Stimulated activated naive B cell treated with anti-CD40 and anti-IgM and Interleukin-4, amounts not matched to agents 10 μg/mL and 1 μg/mL and 100 μg/mL, for 72 hours (primary cell): ENCODE results near the gene HSPB7.
"Not testable (repeated sequence)": the region's sequence is repeated elsewhere in the genome, so short reads cannot be mapped to it uniquely, and the experiment has no call there.

ENCODE experiments used
- ATAC-seq, 2 donors: fragments of 150-1000 bp; cut with Tn5 transposase; replicated peaks; 2 replicates each; pipeline ENCODE4 v1.10.0; 2021; ENCODE audit warnings: moderate library complexity in 1 of 2
- DNase-seq: peaks from one replicate; pipeline ENCODE4 v3.0.0; 2021
- H3K27ac Mint-ChIP-seq: one replicate; pipeline ENCODE4 v1.8.0; 2022; ENCODE audit warnings: mild to moderate bottlenecking, mixed read lengths
- H3K27me3 Mint-ChIP-seq, 2 donors: one replicate each; pipeline ENCODE4 v1.8.0; 2022; ENCODE audit warnings: mixed read lengths in 2 of 2
- H3K36me3 Mint-ChIP-seq, 2 donors: one replicate each; pipeline ENCODE4 v1.8.0; 2022; ENCODE audit warnings: mixed read lengths in 2 of 2, mild to moderate bottlenecking in 1 of 2
- H3K4me1 Mint-ChIP-seq, 2 donors: one replicate each; pipeline ENCODE4 v1.8.0; 2022; ENCODE audit warnings: mixed read lengths in 2 of 2, mild to moderate bottlenecking in 1 of 2
- H3K4me3 Mint-ChIP-seq, 2 donors: one replicate each; pipeline ENCODE4 v1.8.0; 2022; ENCODE audit warnings: mild to moderate bottlenecking in 2 of 2, mixed read lengths in 2 of 2, moderate library complexity in 1 of 2
- H3K9me3 Mint-ChIP-seq, 2 donors: one replicate each; pipeline ENCODE4 v1.8.0; 2022; ENCODE audit warnings: mixed read lengths in 2 of 2, mild to moderate bottlenecking in 1 of 2

The HSPB7 gene

GRCh38 chr1:16041200-16041599 lies 23.4 kb upstream of the HSPB7 start:
- Mint-ChIP-seq H3K4me1 (no peaks in the 10 kb centered on the region), H3K27me3 (peaks cover 21 to 49% of the 10 kb centered on the region in 2 donors), H3K27ac (no peak overlapping the region), H3K9me3 (no peaks in the 10 kb centered on the region), H3K4me3 (no peak overlapping the region), H3K36me3 (no peaks in the 10 kb centered on the region)
- DNase-seq (no peak), ATAC-seq (no peak)

GRCh38 chr1:16039871-16040270 lies 22.0 kb upstream of the HSPB7 start:
- ATAC-seq, H3K4me1 Mint-ChIP-seq, DNase-seq, H3K4me3 Mint-ChIP-seq, H3K36me3 Mint-ChIP-seq, H3K9me3 Mint-ChIP-seq, H3K27ac Mint-ChIP-seq: not testable (repeated sequence)
- H3K27me3 Mint-ChIP-seq = peaks cover 21 to 40% of the 10 kb centered on the region in 2 donors

- Mint-ChIP-seq H3K4me3 (no peak overlapping the region), H3K9me3 (no peaks in the 10 kb centered on the region), H3K27me3 (peaks cover 24 to 38% of the 10 kb centered on the region in 2 donors), H3K4me1 (no peaks in the 10 kb centered on the region), H3K27ac (no peak overlapping the region), H3K36me3 (no peaks in the 10 kb centered on the region)
- no peak for ATAC-seq
- no peak for DNase-seq
These were observed 20.7 kb upstream of the HSPB7 start for GRCh38 chr1:16038620-16038912.

- not testable (repeated sequence) for ATAC-seq, DNase-seq, H3K36me3 Mint-ChIP-seq, H3K9me3 Mint-ChIP-seq, H3K27ac Mint-ChIP-seq, H3K4me3 Mint-ChIP-seq, H3K4me1 Mint-ChIP-seq
- H3K27me3 Mint-ChIP-seq = peaks cover 25 to 38% of the 10 kb centered on the region in 2 donors
These were observed 18.6 kb upstream of the HSPB7 start for GRCh38 chr1:16036461-16036860.

GRCh38 chr1:16033103-16033632 lies 15.3 kb upstream of the HSPB7 start:
- not testable (repeated sequence) for H3K4me1 Mint-ChIP-seq, H3K9me3 Mint-ChIP-seq, H3K36me3 Mint-ChIP-seq, DNase-seq, H3K27ac Mint-ChIP-seq, ATAC-seq, H3K4me3 Mint-ChIP-seq
- peaks cover 44 to 55% of the 10 kb centered on the region in 2 donors for H3K27me3 Mint-ChIP-seq

- H3K9me3 Mint-ChIP-seq = no peaks in the 10 kb centered on the region
- ATAC-seq = peak; percentile 91 to 92
These were observed 14.7 kb upstream of the HSPB7 start for GRCh38 chr1:16032388-16033102.

GRCh38 chr1:16031551-16031950 lies 13.7 kb upstream of the HSPB7 start:
- DNase-seq = no peak
- Mint-ChIP-seq H3K27ac (no peak overlapping the region), H3K27me3 (peaks cover 41 to 52% of the 10 kb centered on the region in 2 donors), H3K4me1 (peaks cover 14 to 22% of the 10 kb centered on the region in 2 donors), H3K9me3 (no peaks in the 10 kb centered on the region), H3K4me3 (no peak overlapping the region), H3K36me3 (no peaks in the 10 kb centered on the region)
- no peak for ATAC-seq

More at GRCh38 chr1:16032388-16033102, 14.7 kb upstream of the HSPB7 start:
- Mint-ChIP-seq H3K27ac (peak overlapping the region; percentile 17), H3K4me3 (no peak overlapping the region), H3K4me1 (peaks cover 13% of the 10 kb centered on the region in 2 donors), H3K36me3 (no peaks in the 10 kb centered on the region), H3K27me3 (peaks cover 49 to 61% of the 10 kb centered on the region in 2 donors)
- peak; percentile 72 for DNase-seq

GRCh38 chr1:16029288-16029687 lies 11.4 kb upstream of the HSPB7 start:
- Mint-ChIP-seq H3K9me3 (no peaks in the 10 kb centered on the region), H3K4me1 (peaks cover 14 to 22% of the 10 kb centered on the region in 2 donors), H3K27me3 (peaks cover 43 to 54% of the 10 kb centered on the region in 2 donors), H3K36me3 (no peaks in the 10 kb centered on the region), H3K27ac (no peak overlapping the region), H3K4me3 (no peak overlapping the region)
- DNase-seq (no peak), ATAC-seq (no peak)

GRCh38 chr1:16029003-16029268 lies 11.1 kb upstream of the HSPB7 start:
- peaks cover 41 to 56% of the 10 kb centered on the region in 2 donors for H3K27me3 Mint-ChIP-seq
- H3K4me3 Mint-ChIP-seq, H3K27ac Mint-ChIP-seq, ATAC-seq, H3K9me3 Mint-ChIP-seq, H3K36me3 Mint-ChIP-seq, DNase-seq: not testable (repeated sequence)
- H3K4me1 Mint-ChIP-seq = peaks cover 14 to 22% of the 10 kb centered on the region in 2 donors

- Mint-ChIP-seq H3K4me1 (peaks cover 14 to 22% of the 10 kb centered on the region in 2 donors), H3K4me3 (peak overlapping the region in 1 of 2 donors; percentile 11), H3K27ac (no peak overlapping the region), H3K36me3 (no peaks in the 10 kb centered on the region), H3K27me3 (peaks cover 41 to 59% of the 10 kb centered on the region in 2 donors), H3K9me3 (no peaks in the 10 kb centered on the region)
- no peak for DNase-seq
- no peak for ATAC-seq
These were observed 10.6 kb upstream of the HSPB7 start for GRCh38 chr1:16028237-16029002.

GRCh38 chr1:16026723-16027484 lies 9.1 kb upstream of the HSPB7 start:
- peak overlapping the region in 1 of 2 donors; percentile 72 for H3K4me3 Mint-ChIP-seq
- no peaks in the 10 kb centered on the region for H3K36me3 Mint-ChIP-seq
- H3K4me1 Mint-ChIP-seq = peaks cover 8 to 14% of the 10 kb centered on the region in 2 donors
- no peaks in the 10 kb centered on the region for H3K9me3 Mint-ChIP-seq
- ATAC-seq (peak; percentile 34 to 58), DNase-seq (no peak)
- peaks cover 37 to 59% of the 10 kb centered on the region in 2 donors for H3K27me3 Mint-ChIP-seq
- H3K27ac Mint-ChIP-seq = no peak overlapping the region

- peaks cover 43 to 60% of the 10 kb centered on the region in 2 donors for H3K27me3 Mint-ChIP-seq
- H3K9me3 Mint-ChIP-seq, H3K27ac Mint-ChIP-seq, ATAC-seq, H3K36me3 Mint-ChIP-seq, H3K4me3 Mint-ChIP-seq, DNase-seq: not testable (repeated sequence)
- H3K4me1 Mint-ChIP-seq = peaks cover 8 to 14% of the 10 kb centered on the region in 2 donors
These were observed 8.5 kb upstream of the HSPB7 start for GRCh38 chr1:16026302-16026701.

GRCh38 chr1:16023050-16023653 lies 5.3 kb upstream of the HSPB7 start:
- Mint-ChIP-seq H3K4me3 (no peak overlapping the region), H3K36me3 (no peaks in the 10 kb centered on the region), H3K4me1 (peaks cover 6 to 17% of the 10 kb centered on the region in 2 donors), H3K27me3 (peaks cover 19 to 37% of the 10 kb centered on the region in 2 donors), H3K9me3 (no peaks in the 10 kb centered on the region), H3K27ac (no peak overlapping the region)
- no peak for ATAC-seq
- DNase-seq = no peak

- DNase-seq = no peak
- H3K4me3 Mint-ChIP-seq = no peak overlapping the region
- peaks cover 14 to 32% of the 10 kb centered on the region in 2 donors for H3K27me3 Mint-ChIP-seq
- no peaks in the 10 kb centered on the region for H3K36me3 Mint-ChIP-seq
- no peak for ATAC-seq
- H3K4me1 Mint-ChIP-seq = peaks cover 2 to 12% of the 10 kb centered on the region in 2 donors
- H3K27ac Mint-ChIP-seq = no peak overlapping the region
- H3K9me3 Mint-ChIP-seq = no peaks in the 10 kb centered on the region
These were observed 4.5 kb upstream of the HSPB7 start for GRCh38 chr1:16022393-16022792.
